ENCODE measurements around the gene SPEG. TPM values are rescaled to one million over a fixed set of nuclear protein-coding genes. Genes with fewer than 3 reads are reported as not detected.

SPEG gene
- total RNA-seq, 3 donors from 2014 or later (not counting 1 experiment from before 2014, with no cell fraction given), result 0.35 to 1.5 (median 1.2) TPM

DNA sequence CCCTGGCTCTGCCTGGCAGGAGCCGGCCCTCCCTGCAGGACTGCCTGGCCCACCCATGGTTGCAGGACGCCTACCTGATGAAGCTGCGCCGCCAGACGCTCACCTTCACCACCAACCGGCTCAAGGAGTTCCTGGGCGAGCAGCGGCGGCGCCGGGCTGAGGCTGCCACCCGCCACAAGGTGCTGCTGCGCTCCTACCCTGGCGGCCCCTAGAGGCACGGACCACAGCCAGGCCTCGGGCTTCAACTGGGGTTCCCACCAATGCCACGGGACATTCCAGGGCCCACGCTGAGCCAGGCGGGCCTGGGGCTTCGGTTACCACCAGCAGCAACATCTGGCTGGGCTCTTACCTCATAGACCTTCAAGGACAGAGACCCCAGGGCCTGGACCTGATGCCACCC lies 57.9 kb downstream of the SPEG start:
- peaks cover 0 to 11% of the 10 kb centered on the region in 2 donors for H3K4me1 Mint-ChIP-seq
- intact Hi-C loops (cut with micrococcal nuclease), result no loop called here
- no peak overlapping the region for H3K27ac Mint-ChIP-seq
- H3K36me3 Mint-ChIP-seq, result no peaks in the 10 kb centered on the region
- H3K4me1 ChIP-seq (ENCODE audit: control insufficient read depth, insufficient read depth, low read length), result peaks cover 17% of the 10 kb centered on the region
- WGBS (ENCODE audit: insufficient coverage), result 69% methylated on average over 20 of the region's 20 CpGs
- no peak overlapping the region for H3K4me3 Mint-ChIP-seq
- H3K36me3 ChIP-seq (ENCODE audit: control insufficient read depth, insufficient read depth, low read length), result no peaks in the 10 kb centered on the region
- no peak overlapping the region for H3K4me3 ChIP-seq (ENCODE audit: low read length)
- H3K27me3 ChIP-seq (ENCODE audit: control insufficient read depth, insufficient read depth, low read length), result peaks cover 32% of the 10 kb centered on the region
- ATAC-seq (no peak), DNase-seq (no peak)
- TF ChIP-seq, protein P1, sequence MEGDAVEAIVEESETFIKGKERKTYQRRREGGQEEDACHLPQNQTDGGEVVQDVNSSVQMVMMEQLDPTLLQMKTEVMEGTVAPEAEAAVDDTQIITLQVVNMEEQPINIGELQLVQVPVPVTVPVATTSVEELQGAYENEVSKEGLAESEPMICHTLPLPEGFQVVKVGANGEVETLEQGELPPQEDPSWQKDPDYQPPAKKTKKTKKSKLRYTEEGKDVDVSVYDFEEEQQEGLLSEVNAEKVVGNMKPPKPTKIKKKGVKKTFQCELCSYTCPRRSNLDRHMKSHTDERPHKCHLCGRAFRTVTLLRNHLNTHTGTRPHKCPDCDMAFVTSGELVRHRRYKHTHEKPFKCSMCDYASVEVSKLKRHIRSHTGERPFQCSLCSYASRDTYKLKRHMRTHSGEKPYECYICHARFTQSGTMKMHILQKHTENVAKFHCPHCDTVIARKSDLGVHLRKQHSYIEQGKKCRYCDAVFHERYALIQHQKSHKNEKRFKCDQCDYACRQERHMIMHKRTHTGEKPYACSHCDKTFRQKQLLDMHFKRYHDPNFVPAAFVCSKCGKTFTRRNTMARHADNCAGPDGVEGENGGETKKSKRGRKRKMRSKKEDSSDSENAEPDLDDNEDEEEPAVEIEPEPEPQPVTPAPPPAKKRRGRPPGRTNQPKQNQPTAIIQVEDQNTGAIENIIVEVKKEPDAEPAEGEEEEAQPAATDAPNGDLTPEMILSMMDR (IDR thresholded peaks at IDR 0.05), result no peak
- H3K9me3 ChIP-seq (ENCODE audit: control insufficient read depth, insufficient read depth, low read length), result no peaks in the 10 kb centered on the region
- H3K27me3 Mint-ChIP-seq (ENCODE audit: low read depth in 2 of 2), result peaks cover 26 to 42% of the 10 kb centered on the region in 2 donors
- H3K27ac ChIP-seq (ENCODE audit: low read length), result no peak overlapping the region
- no peaks in the 10 kb centered on the region for H3K9me3 Mint-ChIP-seq

DNA sequence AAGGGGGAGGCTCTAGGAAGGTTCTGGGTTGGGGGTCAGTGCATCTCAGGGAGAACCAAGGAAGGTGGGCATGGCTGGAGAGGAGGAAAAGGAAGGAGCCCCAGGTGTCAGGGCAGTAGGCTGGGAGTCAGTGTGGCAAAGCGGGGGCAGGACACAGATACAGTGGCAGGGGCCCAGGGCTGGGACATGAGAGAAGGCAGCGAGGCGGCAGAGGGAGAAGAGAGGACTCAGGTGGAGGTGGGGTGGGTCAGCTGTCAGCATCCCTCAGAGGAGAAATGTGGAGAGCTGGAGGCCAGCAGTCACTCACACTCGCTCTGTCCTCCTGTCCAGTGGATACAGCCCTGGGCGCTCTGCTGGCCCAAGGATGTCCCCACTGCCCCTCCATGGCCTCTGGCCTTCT lies 58.4 kb downstream of the SPEG start:
- peaks cover 22% of the 10 kb centered on the region for H3K4me1 ChIP-seq (ENCODE audit: control insufficient read depth, insufficient read depth, low read length)
- H3K36me3 ChIP-seq (ENCODE audit: control insufficient read depth, insufficient read depth, low read length), result no peaks in the 10 kb centered on the region
- no peak overlapping the region for H3K4me3 ChIP-seq (ENCODE audit: low read length)
- Mint-ChIP-seq H3K9me3 (no peaks in the 10 kb centered on the region), H3K27me3 (ENCODE audit: low read depth in 2 of 2) (peaks cover 22 to 38% of the 10 kb centered on the region in 2 donors), H3K4me3 (no peak overlapping the region), H3K27ac (no peak overlapping the region), H3K4me1 (peaks cover 2 to 16% of the 10 kb centered on the region in 2 donors), H3K36me3 (no peaks in the 10 kb centered on the region)
- intact Hi-C loops (cut with micrococcal nuclease), result no loop called here
- TF ChIP-seq, protein P1 (IDR thresholded peaks at IDR 0.05), result no peak
- WGBS (ENCODE audit: insufficient coverage), result 93% methylated on average over 5 of the region's 5 CpGs
- ATAC-seq (no peak), DNase-seq (no peak)
- H3K9me3 ChIP-seq (ENCODE audit: control insufficient read depth, insufficient read depth, low read length), result no peaks in the 10 kb centered on the region
- H3K27ac ChIP-seq (ENCODE audit: low read length), result no peak overlapping the region
- peaks cover 35% of the 10 kb centered on the region for H3K27me3 ChIP-seq (ENCODE audit: control insufficient read depth, insufficient read depth, low read length)

DNA sequence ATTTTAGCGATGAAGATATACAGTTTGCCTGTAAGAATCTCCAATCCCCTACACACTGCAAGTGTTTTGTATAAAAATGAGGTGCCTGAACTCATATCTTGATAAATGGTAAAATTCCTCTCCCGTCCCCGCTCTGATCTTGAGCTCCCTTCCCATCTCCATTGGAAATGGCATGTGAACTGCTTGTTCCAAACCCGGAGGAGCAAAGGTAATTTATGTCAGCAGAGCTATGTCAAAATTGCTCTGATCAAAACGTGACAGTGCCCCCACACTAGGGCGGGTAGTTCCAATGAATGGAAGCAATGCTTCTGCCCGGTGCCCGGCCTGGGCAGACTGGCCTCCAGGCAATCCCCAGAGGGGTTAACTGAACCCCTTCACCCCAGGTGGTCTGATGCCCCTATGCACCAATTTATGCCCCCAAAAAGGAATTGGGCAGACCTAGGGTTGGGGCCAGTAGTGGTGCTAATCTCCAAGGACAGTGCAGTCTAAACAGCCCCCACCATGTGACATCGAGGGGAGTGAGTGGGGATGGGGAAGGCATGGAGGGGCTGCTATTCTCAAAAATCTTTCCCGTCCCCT lies 60.4 kb downstream of the SPEG start:
- Histone ChIP-seq H3K4me1 (ENCODE audit: control insufficient read depth, insufficient read depth, low read length) (peaks cover 31% of the 10 kb centered on the region), H3K36me3 (ENCODE audit: control insufficient read depth, insufficient read depth, low read length) (no peaks in the 10 kb centered on the region), H3K27me3 (ENCODE audit: control insufficient read depth, insufficient read depth, low read length) (peaks cover 35% of the 10 kb centered on the region), H3K27ac (ENCODE audit: low read length) (no peak overlapping the region), H3K4me3 (ENCODE audit: low read length) (no peak overlapping the region), H3K9me3 (ENCODE audit: control insufficient read depth, insufficient read depth, low read length) (no peaks in the 10 kb centered on the region)
- Mint-ChIP-seq H3K36me3 (no peaks in the 10 kb centered on the region), H3K4me1 (peaks cover 21 to 36% of the 10 kb centered on the region in 2 donors), H3K9me3 (no peaks in the 10 kb centered on the region), H3K27me3 (ENCODE audit: low read depth in 2 of 2) (peaks cover 22 to 39% of the 10 kb centered on the region in 2 donors), H3K27ac (no peak overlapping the region), H3K4me3 (no peak overlapping the region)
- WGBS (ENCODE audit: insufficient coverage), result 25% methylated on average over 9 of the region's 10 CpGs
- intact Hi-C loops (cut with micrococcal nuclease), result loop anchor here (5.0 kb wide), 1 partner anchor 37 kb away; no protein-coding TSS in a partner anchor
- DNase-seq (no peak), ATAC-seq (no peak)
- TF ChIP-seq, protein P1 (IDR thresholded peaks at IDR 0.05), result no peak
